Ovary (tissue), 9 donors: ENCODE data around the gene SLC25A39. TPM values are rescaled to one million over a fixed set of nuclear protein-coding genes. Genes with fewer than 3 reads are reported as not detected.

Source experiments
- DNase-seq, 5 donors: peaks; one replicate each; pipeline ENCODE4 v3.0.0-alpha.2; 2019 to 2020
- H3K27ac ChIP-seq, 2 donors: fragments of 200-600 bp; one replicate each; pipeline versions ENCODE4 v1.5.1 to v1.8.0; 2019 to 2022
- H3K27me3 ChIP-seq: fragments of 200-600 bp; one replicate; pipeline ENCODE4 v1.8.0; 2022
- H3K36me3 ChIP-seq: fragments of 200-600 bp; sonication (generic); one replicate; pipeline ENCODE4 v1.5.1; 2019
- H3K4me1 ChIP-seq: one replicate; pipeline ENCODE4 v1.8.1; 2013; ENCODE audit warnings: mild to moderate bottlenecking, moderate library complexity; ENCODE audit not compliant: insufficient read depth
- H3K4me3 ChIP-seq: fragments of 200-600 bp; sonication (generic); one replicate; pipeline ENCODE4 v1.5.1; 2017
- H3K9me3 ChIP-seq, 2 donors: fragments of 200-600 bp in 1 of 2; sonication (generic) in 1 of 2; one replicate each; pipeline versions ENCODE4 v1.5.1 to v1.8.1; 2013 to 2019; ENCODE audit warnings: mild to moderate bottlenecking in 1 of 2, moderate library complexity in 1 of 2
- CTCF ChIP-seq, 3 donors: fragments of 450-650 bp in 2 of 3; fragments of 200-600 bp in 1 of 3; IDR thresholded peaks; one replicate each; pipeline versions ENCODE4 v1.5.1 to v1.8.0; 2016 to 2022; ENCODE audit warnings: antibody characterized with exemption in 3 of 3, mild to moderate bottlenecking in 1 of 3
- EP300 ChIP-seq: sonication (generic); formaldehyde crosslinking; IDR thresholded peaks from one replicate; pipeline ENCODE4 v1.6.1; 2017; ENCODE audit warnings: antibody characterized with exemption
- POLR2A ChIP-seq: fragments of 450-650 bp; IDR thresholded peaks from one replicate; pipeline ENCODE4 v1.6.1; 2017; ENCODE audit warnings: antibody characterized with exemption, mild to moderate bottlenecking, moderate library complexity
- WGBS, 3 donors: extraction: QIAGEN DNeasy Blood & Tissue Kit in 1 of 3; methylation state at CpG; one replicate each; pipeline versions ENCODE4 v1.1.5 to v1.1.7; 2013 to 2017; 5-methylcytosine and 5-hydroxymethylcytosine counted together
- intact Hi-C, 4 donors: fragments of 100-400 bp; cut with DNase I; formaldehyde crosslinking; loops; one replicate each; pipeline versions ENCODE4 v1.11.0 to v1.15.1; 2022 to 2023
- polyA plus RNA-seq, 2 donors: library from polyadenylated mRNA; stranded (reverse); fragments of 200-250 nt in 1 of 2; fragments of 350-450 nt in 1 of 2; fragmentation: Illumina TruSeq in 1 of 2; extraction: RNeasy Lipid Tissue Mini Kit (QIAGEN cat#74804) in 1 of 2; gene quantifications; one replicate each; pipeline ENCODE4 v1.2.3, GENCODE V29; 2013 to 2014
- small RNA-seq: library from RNA; depleted of rRNA; stranded (forward); fragments of <200 nt; gene quantifications from one replicate; pipeline ENCODE3, GENCODE V24; 2016
- total RNA-seq, 7 donors: library from RNA; depleted of rRNA in 2 of 7; stranded (reverse); fragments of >200 nt in 2 of 7; fragmentation: NEBNext Ultra II Directional in 3 of 7; extraction: Animal tissue kit (Norgen Biotek cat#: 25700) in 3 of 7; gene quantifications; one replicate each; pipeline versions ENCODE4 v1.1.0 to v1.2.4, GENCODE V29; 2016 to 2023
- donor health status: DM: no; HTN: no; CAD: no; lungs with moderate emphysema.
- donor health status: DM: no; HTN: no; CAD: no.
- donor health status: Bipolar disorder and iron deficiency.
- donor health status: DM: yes; HTN: yes; CAD: no.
- donor health status: DM: no; HTN: no; CAD: no.
- donor health status: DM: yes; HTN: yes; CAD: no.

Gene SLC25A39
- total and polyA plus RNA-seq, 9 donors, result 15.9 to 111 (median 63.8) TPM

- WGBS, 3 donors, result 57 to 68% (median 65%) methylated on average over 6 of the region's 6 CpGs
- no peak for DNase-seq
- Histone ChIP-seq H3K9me3 (no peaks in the 10 kb centered on the region), H3K4me3 (no peak overlapping the region), H3K27me3 (no peaks in the 10 kb centered on the region), H3K4me1 (no peaks in the 10 kb centered on the region), H3K27ac (no peak overlapping the region), H3K36me3 (no peaks in the 10 kb centered on the region)
- intact Hi-C loops, result no loop called here
- TF ChIP-seq EP300 (no peak), CTCF (IDR thresholded peaks at IDR 0.05) (no peak), POLR2A (no peak)
Observed at GRCh38 chr17:44272954-44273353, 51.7 kb downstream of the SLC25A39 start.

- H3K4me1 ChIP-seq, result no peaks in the 10 kb centered on the region
- no peaks in the 10 kb centered on the region for H3K27me3 ChIP-seq
- intact Hi-C loops, result no loop called here
- DNase-seq, result no peak
- no peak for TF ChIP-seq EP300
- no peak for TF ChIP-seq CTCF (IDR thresholded peaks at IDR 0.05)
- no peak for TF ChIP-seq POLR2A
- H3K4me3 ChIP-seq, result no peak overlapping the region
- H3K9me3 ChIP-seq, result no peaks in the 10 kb centered on the region
- 43 to 50% (median 45%) methylated on average over 13 of the region's 13 CpGs for WGBS, 3 donors
- H3K27ac ChIP-seq, result no peak overlapping the region
- no peaks in the 10 kb centered on the region for H3K36me3 ChIP-seq
Observed at GRCh38 chr17:44272321-44272951, 52.2 kb downstream of the SLC25A39 start.

Small RNA genes within 50 kb of the gene (small RNA-seq; reads per million reads assigned to genes)
- gene RF00012, result not detected
- gene RN7SL507P, result not detected
- not detected for gene RNU6-453P

Other genes with a start within 250 kb of the SLC25A39 start
- gene HDAC5, start 201.2 kb downstream of the SLC25A39 start, total RNA-seq, result 10 to 100 TPM; 35.1 to 97.6 (median 67.2) TPM
- 10 to 100 TPM; 11.4 to 75.8 TPM for gene HDAC5, start 201.2 kb downstream of the SLC25A39 start, polyA plus RNA-seq
- 1 to 10 TPM in 3 of 7 donors, under 1 TPM in 4; 0.86 to 6.3 (median 0.97) TPM for gene HROB, start 182.9 kb downstream of the SLC25A39 start, total RNA-seq
- gene HROB, start 182.9 kb downstream of the SLC25A39 start, polyA plus RNA-seq, result 1 to 10 TPM; 1.0 TPM
- 1 to 10 TPM in 3 of 7 donors, under 1 TPM in 3, not detected in 1; 0.24 to 1.8 (median 0.98) TPM for gene ASB16, start 154.1 kb downstream of the SLC25A39 start, total RNA-seq
- 1 to 10 TPM in 1 of 2 donors, under 1 TPM in 1; 0.10 to 1.3 TPM for gene ASB16, start 154.1 kb downstream of the SLC25A39 start, polyA plus RNA-seq
- 10 to 100 TPM; 18.7 to 37.0 (median 28.6) TPM for gene TMUB2, start 137.9 kb downstream of the SLC25A39 start, total RNA-seq
- gene TMUB2, start 137.9 kb downstream of the SLC25A39 start, polyA plus RNA-seq, result 10 to 100 TPM; 22.5 to 36.8 TPM
- gene ATXN7L3, start 124.9 kb downstream of the SLC25A39 start, total RNA-seq, result 10 to 100 TPM; 25.3 to 97.4 (median 72.6) TPM
- gene ATXN7L3, start 124.9 kb downstream of the SLC25A39 start, polyA plus RNA-seq, result 10 to 100 TPM; 33.6 to 45.1 TPM
- 100 to 1,000 TPM in 1 of 7 donors, 10 to 100 TPM in 6; 29.6 to 128 (median 81.5) TPM for gene UBTF, start 105.1 kb downstream of the SLC25A39 start, total RNA-seq
- gene UBTF, start 105.1 kb downstream of the SLC25A39 start, polyA plus RNA-seq, result 10 to 100 TPM; 44.1 to 85.1 TPM
- gene SLC4A1, start 56.7 kb downstream of the SLC25A39 start, total RNA-seq, result 1 to 10 TPM in 1 of 7 donors, under 1 TPM in 3, not detected in 3; 0.08 to 3.2 (median 0.35) TPM
- not detected for gene SLC4A1, start 56.7 kb downstream of the SLC25A39 start, polyA plus RNA-seq
- gene RUNDC3A, start 16.2 kb downstream of the SLC25A39 start, total RNA-seq, result 1 to 10 TPM in 3 of 7 donors, under 1 TPM in 4; 0.24 to 5.4 (median 0.69) TPM
- 1 to 10 TPM; 1.9 to 2.1 TPM for gene RUNDC3A, start 16.2 kb downstream of the SLC25A39 start, polyA plus RNA-seq
- gene GRN, start 20.5 kb upstream of the SLC25A39 start, total RNA-seq, result 100 to 1,000 TPM in 4 of 7 donors, 10 to 100 TPM in 3; 79.7 to 173 (median 112) TPM
- gene GRN, start 20.5 kb upstream of the SLC25A39 start, polyA plus RNA-seq, result 10 to 100 TPM; 70.6 to 86.5 TPM
- 10 to 100 TPM in 6 of 7 donors, 1 to 10 TPM in 1; 8.5 to 23.7 (median 11.5) TPM for gene FAM171A2, start 39.0 kb upstream of the SLC25A39 start, total RNA-seq
- gene FAM171A2, start 39.0 kb upstream of the SLC25A39 start, polyA plus RNA-seq, result 1 to 10 TPM in 1 of 2 donors, under 1 TPM in 1; 0.17 to 3.6 TPM
- 1 to 10 TPM in 6 of 7 donors, under 1 TPM in 1; 0.60 to 5.2 (median 2.2) TPM for gene ITGA2B, start 64.8 kb upstream of the SLC25A39 start, total RNA-seq
- gene ITGA2B, start 64.8 kb upstream of the SLC25A39 start, polyA plus RNA-seq, result 1 to 10 TPM in 1 of 2 donors, under 1 TPM in 1; 0.88 to 1.6 TPM
- gene GPATCH8, start 178.6 kb upstream of the SLC25A39 start, total RNA-seq, result 10 to 100 TPM; 27.6 to 57.3 (median 48.9) TPM
- gene GPATCH8, start 178.6 kb upstream of the SLC25A39 start, polyA plus RNA-seq, result 10 to 100 TPM; 20.5 to 40.4 TPM
- 10 to 100 TPM in 3 of 7 donors, 1 to 10 TPM in 4; 1.6 to 12.5 (median 9.3) TPM for gene FZD2, start 232.7 kb upstream of the SLC25A39 start, total RNA-seq
- gene FZD2, start 232.7 kb upstream of the SLC25A39 start, polyA plus RNA-seq, result 1 to 10 TPM in 1 of 2 donors, under 1 TPM in 1; 0.08 to 5.3 TPM